ENCODE results near the gene LDLRAD2. TPM values are rescaled to one million over a fixed set of nuclear protein-coding genes. Genes with fewer than 3 reads are reported as not detected.

The LDLRAD2 gene
- total RNA-seq, 3 donors from 2014 or later, result 0.33 TPM; not detected in 2

GRCh38 chr1:21870611-21871010 is 58.5 kb downstream of the LDLRAD2 start:
- no peak for DNase-seq (ENCODE audit: low spot score in 2 of 2)
- peak overlapping the region in 1 of 2 donors; percentile 66 for H3K27ac ChIP-seq
- no peaks in the 10 kb centered on the region for H3K9me3 ChIP-seq
- TF ChIP-seq POLR2AphosphoS5 (IDR thresholded peaks at IDR 0.05), result no peak
- TF ChIP-seq CTCF (IDR thresholded peaks at IDR 0.05), result no peak
- no peak for TF ChIP-seq POLR2A (IDR thresholded peaks at IDR 0.05)
- H3K27me3 ChIP-seq, result no peaks in the 10 kb centered on the region
- H3K36me3 ChIP-seq, result no peaks in the 10 kb centered on the region
- peaks cover 0 to 8% of the 10 kb centered on the region in 2 donors for H3K4me1 ChIP-seq
- intact Hi-C loops (cut with DNase I; ENCODE audit: low total_unique reads), result no loop called here
- no peak overlapping the region for H3K4me3 ChIP-seq

- no peaks in the 10 kb centered on the region for H3K9me3 ChIP-seq
- peak overlapping the region in 1 of 2 donors; percentile 16 for H3K27ac ChIP-seq
- H3K36me3 ChIP-seq, result no peaks in the 10 kb centered on the region
- no peaks in the 10 kb centered on the region for H3K27me3 ChIP-seq
- no peak overlapping the region for H3K4me3 ChIP-seq
- intact Hi-C loops (cut with DNase I; ENCODE audit: low total_unique reads), result no loop called here
- peaks cover 0 to 8% of the 10 kb centered on the region in 2 donors for H3K4me1 ChIP-seq
- DNase-seq (ENCODE audit: low spot score in 2 of 2), result no peak
- no peak for TF ChIP-seq CTCF (IDR thresholded peaks at IDR 0.05)
- no peak for TF ChIP-seq POLR2A (IDR thresholded peaks at IDR 0.05)
- TF ChIP-seq POLR2AphosphoS5 (IDR thresholded peaks at IDR 0.05), result no peak
These were observed 59.9 kb downstream of the LDLRAD2 start for GRCh38 chr1:21871943-21872342.

GRCh38 chr1:21872445-21873079 is 60.5 kb downstream of the LDLRAD2 start:
- no peak for DNase-seq (ENCODE audit: low spot score in 2 of 2)
- H3K36me3 ChIP-seq, result no peaks in the 10 kb centered on the region
- intact Hi-C loops (cut with DNase I; ENCODE audit: low total_unique reads), result no loop called here
- H3K27me3 ChIP-seq, result no peaks in the 10 kb centered on the region
- H3K4me3 ChIP-seq, result no peak overlapping the region
- no peaks in the 10 kb centered on the region for H3K9me3 ChIP-seq
- peaks cover 0 to 8% of the 10 kb centered on the region in 2 donors for H3K4me1 ChIP-seq
- H3K27ac ChIP-seq, result peak overlapping the region in 1 of 2 donors; percentile 16
- TF ChIP-seq CTCF (IDR thresholded peaks at IDR 0.05) (no peak), POLR2A (IDR thresholded peaks at IDR 0.05) (no peak), POLR2AphosphoS5 (IDR thresholded peaks at IDR 0.05) (no peak)

- no peaks in the 10 kb centered on the region for H3K27me3 ChIP-seq
- DNase-seq (ENCODE audit: low spot score in 2 of 2), result no peak
- H3K36me3 ChIP-seq, result no peaks in the 10 kb centered on the region
- H3K9me3 ChIP-seq, result no peaks in the 10 kb centered on the region
- no peak overlapping the region for H3K4me3 ChIP-seq
- no peak for TF ChIP-seq POLR2AphosphoS5 (IDR thresholded peaks at IDR 0.05)
- no peak for TF ChIP-seq CTCF (IDR thresholded peaks at IDR 0.05)
- TF ChIP-seq POLR2A (IDR thresholded peaks at IDR 0.05), result no peak
- H3K4me1 ChIP-seq, result peaks cover 0 to 8% of the 10 kb centered on the region in 2 donors
- intact Hi-C loops (cut with DNase I; ENCODE audit: low total_unique reads), result no loop called here
- H3K27ac ChIP-seq, result no peak overlapping the region
These were observed 61.1 kb downstream of the LDLRAD2 start for GRCh38 chr1:21873174-21873573.

GRCh38 chr1:21873761-21874160 is 61.7 kb downstream of the LDLRAD2 start:
- no peaks in the 10 kb centered on the region for H3K9me3 ChIP-seq
- H3K4me1 ChIP-seq, result peaks cover 0 to 8% of the 10 kb centered on the region in 2 donors
- H3K27ac ChIP-seq, result no peak overlapping the region
- intact Hi-C loops (cut with DNase I; ENCODE audit: low total_unique reads), result no loop called here
- H3K27me3 ChIP-seq, result no peaks in the 10 kb centered on the region
- no peaks in the 10 kb centered on the region for H3K36me3 ChIP-seq
- TF ChIP-seq POLR2A (IDR thresholded peaks at IDR 0.05) (no peak), CTCF (IDR thresholded peaks at IDR 0.05) (no peak), POLR2AphosphoS5 (IDR thresholded peaks at IDR 0.05) (no peak)
- DNase-seq (ENCODE audit: low spot score in 2 of 2), result no peak
- H3K4me3 ChIP-seq, result no peak overlapping the region
